NCI-H2196 treated with DMSO at 0.1 percent for 48 hours (cell line): ENCODE measurements around the gene FCGBP.

ENCODE experiments used
- DNase-seq: peaks from one replicate; lab custom pipeline; 2025; ENCODE audit not compliant: unreplicated experiment; lab: John Stamatoyannopoulos, UW

Gene FCGBP

DNA sequence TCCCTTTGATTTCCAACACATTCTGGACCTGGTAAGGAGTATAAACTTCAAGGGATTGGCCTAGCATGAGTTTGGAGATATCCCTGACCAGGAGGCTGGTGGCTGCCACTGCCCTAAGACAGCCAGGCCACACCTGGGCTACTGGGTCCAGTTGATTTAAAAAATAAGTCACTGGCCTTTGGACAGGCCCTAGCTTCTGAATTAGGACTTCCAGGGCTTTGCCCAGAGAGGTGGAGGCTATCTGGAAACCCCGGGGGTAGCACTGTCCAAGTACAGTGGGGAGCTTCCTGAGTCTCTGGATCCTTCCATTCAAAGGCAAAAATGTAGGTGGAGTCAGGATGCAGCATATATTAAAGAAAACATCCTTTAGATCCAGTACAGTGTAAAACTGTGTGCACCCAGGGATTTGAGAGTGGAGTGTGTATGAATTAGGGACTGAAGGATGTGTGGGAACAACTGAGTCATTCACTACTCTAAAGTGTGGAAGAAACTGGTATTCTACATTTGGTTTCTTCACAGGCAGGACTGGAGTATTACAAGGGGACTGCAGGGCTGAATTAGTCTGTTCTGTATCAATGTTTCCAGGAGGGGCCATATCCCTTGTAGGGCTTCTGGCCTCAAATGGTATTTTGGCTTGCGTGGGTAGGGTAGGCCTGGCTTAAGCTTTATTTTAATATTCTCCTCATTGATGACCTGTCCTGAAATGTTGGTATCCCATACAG, 14.8 kb upstream of the FCGBP start:
- DNase-seq, result no peak

DNA sequence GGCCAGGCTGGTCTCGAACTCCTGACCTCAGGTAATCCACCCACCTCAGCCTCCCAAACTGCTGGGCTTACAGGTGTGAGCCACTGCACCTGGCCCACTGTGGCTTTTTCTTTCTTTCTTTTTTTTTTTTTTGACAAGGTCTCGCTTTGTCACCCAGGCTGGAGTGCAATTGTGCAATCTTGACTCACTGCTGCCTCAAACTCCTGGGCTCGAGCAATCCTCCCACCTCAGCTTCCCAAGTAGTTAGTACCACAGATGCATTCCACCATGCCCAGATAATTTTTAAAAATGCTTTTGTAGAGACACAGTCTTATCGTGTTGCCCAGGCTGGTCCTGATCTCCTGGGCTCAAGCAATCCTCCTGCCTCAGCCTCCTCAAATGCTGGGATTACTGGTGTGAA, 12.1 kb upstream of the FCGBP start:
- no peak for DNase-seq

DNA sequence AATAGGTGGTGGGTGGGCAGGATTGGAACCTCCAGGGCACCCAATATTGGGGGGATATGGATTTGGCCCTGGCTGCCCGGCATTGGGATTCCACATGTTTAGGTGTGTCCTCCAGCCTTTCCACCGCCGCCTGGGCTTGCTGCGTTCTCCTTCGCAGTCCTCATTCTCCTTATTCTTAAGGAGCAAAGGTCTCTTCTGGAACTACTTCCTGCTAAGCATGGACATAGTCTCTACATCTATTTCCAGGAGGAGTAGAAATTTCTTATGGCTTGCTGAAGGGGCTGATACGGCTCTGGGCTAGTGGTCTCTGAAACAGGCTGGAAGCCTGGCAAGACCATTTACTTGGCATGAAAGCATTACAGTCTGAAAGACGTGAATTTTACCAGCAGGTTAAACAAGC, 9.2 kb upstream of the FCGBP start:
- DNase-seq, result no peak

DNA sequence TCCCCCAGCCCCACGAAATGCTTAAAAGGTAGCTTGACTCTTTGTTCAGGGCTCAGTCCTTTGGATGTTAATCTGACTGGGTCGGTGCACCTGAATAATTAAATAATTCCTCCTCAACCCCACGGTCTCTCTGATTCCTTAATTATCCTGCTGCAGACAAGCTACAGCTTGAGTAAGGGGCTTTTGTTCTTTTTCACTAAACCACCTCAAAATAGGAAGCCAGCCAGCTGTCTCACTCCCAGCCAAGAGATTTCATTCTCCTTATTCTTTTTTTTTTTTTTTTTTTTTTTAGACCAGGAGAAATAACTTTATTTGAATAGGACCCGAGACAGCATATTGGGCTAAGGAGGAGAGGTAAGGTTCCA, 7.9 kb upstream of the FCGBP start:
- DNase-seq, result no peak

DNA sequence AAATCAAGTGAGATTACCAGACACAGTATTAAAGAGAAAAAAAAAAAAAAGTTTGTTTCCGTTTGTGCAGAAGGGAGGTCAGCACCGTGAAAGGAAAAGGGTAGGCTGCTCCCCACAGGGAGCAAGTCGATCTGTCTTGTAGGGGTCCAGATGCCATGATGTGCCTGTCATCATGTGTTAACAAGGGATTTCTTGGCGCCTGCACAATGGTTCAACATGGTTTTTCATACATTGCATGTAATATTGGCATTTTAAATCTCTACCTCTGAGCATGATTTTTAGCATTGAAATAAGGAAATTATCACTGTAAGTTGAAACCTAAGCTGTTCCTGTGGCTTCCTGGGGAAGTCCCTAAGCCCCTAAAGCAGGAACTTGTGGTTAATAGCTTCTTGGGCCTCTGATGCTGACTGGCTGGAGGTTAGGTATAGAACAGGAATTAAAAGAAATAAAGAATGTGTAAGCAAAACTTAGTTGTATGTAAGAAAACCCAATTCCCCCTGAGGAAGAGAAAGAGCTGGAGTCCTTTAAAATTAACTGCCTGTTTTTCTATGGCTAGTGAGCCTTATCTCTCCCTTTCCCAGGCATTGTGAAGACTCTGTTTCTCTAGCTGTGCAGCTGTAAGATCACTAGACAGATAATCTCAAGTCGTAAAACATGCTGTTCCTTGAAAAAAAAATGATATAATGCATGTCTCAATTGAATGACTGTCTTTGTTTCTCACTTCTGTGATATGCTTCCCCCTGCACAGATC, 7.4 kb upstream of the FCGBP start:
- DNase-seq, result no peak

DNA sequence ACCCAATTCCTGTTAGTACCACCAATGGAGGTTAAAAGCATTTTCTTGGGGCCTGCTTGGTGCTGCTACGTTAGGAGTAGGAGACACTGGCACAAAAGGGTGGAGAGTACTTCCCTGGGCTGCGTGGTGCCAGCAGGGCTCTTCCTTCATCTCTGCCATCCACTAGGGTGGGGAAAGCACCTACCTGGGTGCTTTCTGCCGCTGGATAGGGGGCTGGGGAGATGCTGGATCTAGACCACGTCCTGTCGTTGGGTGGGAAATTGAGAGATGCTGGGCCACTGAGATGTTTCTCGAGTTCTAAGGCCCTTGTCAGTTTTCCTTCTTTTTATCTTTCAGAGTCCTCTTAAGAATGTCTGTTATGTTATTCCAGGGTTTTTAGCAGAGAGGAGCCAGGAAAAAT, 6.7 kb upstream of the FCGBP start:
- no peak for DNase-seq

DNA sequence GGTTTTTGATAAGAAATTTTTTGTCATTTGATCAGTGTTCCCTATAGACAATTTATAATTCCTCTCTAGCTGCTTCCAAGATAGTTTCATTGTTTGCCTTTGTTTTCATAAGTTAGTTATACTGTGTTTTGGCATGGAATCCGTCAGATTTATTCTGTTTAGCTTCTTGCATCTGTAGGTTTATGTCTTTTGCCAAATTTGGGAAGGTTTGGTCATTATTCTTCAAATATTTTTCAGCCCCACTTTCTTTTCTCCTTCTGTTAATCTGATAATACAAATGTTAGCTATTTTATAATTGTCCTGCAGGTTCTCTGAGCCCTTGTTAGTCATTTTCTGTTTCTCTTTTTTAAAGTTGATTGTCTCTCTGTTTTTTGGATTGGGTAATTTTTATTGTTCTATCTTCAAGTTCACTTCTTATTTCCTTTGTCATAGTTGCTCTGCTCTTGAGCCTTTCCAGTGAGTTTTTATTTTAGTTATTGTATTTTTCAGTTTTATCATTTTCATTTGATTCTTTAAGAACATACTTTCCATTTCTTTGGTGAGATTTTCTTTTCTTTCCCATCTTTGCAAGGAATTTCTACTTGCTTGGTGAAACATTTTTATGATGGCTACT, 5.9 kb upstream of the FCGBP start:
- no peak for DNase-seq

DNA sequence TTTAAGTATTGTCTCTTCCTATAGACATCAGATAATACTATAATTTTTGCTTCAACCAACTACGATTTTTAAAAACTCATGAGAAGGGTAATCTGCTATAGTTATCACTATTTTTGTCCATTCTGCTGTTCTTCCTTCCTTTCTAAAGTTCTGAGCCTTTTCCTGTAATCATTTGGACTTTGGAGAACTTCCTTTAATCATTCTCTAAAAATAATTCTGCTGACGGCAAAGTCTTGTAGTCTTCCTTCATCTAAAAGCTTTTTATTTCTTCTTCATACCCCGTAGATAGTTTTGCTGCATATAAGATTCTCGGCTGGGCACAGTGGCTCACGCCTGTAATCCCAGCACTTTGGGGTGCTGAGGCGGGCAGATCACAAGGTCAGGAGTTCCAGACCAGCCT, 5.1 kb upstream of the FCGBP start:
- no peak for DNase-seq

DNA sequence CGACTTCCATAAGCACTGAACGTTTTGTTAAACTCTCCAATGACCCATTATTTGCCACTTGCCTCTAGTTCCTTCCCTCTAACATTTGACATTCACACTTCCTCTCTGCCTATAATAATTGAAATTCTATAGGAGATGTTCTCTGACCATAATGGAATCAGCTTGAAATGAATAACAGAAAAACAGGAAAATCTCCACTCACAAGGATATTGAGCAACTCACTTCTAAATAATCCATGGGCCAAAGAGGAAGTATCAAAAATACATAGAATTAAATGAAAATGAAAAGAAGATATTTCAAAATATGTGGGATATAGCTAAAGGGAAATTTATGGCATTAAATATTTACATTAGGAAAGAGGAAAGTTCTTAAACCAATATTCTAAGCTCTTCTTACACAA, 3.4 kb upstream of the FCGBP start:
- DNase-seq, result no peak

DNA sequence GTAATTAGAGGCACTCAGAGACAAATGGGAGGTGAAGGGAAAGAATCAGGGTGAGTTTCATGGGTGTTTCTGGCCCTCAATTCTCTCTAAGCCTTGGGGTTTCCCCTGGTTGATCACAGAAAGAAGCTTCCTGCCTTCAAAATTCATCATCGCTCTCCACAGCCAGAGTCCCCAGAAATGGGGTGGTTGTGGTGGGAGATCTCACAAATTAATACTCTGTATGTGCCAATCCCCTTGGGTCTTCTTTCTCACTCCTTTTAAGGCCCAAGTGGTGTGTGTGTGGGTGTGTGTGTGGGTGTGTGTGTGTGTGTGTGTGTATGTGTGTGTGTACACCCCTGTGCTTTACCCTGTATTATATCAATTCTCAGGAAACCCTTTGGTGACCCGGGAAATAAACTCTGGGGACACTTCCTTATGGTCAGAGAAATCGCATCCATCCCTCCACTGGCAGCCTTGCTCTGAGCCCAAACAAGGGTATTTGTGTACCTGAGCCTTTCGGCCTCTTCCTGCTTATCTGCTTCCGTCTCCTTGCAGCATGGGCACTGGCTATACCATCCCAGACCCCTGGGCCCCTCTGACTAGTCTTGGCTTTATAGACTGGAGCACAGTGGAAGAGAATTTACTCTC, 2.8 kb upstream of the FCGBP start:
- DNase-seq, result no peak

DNA sequence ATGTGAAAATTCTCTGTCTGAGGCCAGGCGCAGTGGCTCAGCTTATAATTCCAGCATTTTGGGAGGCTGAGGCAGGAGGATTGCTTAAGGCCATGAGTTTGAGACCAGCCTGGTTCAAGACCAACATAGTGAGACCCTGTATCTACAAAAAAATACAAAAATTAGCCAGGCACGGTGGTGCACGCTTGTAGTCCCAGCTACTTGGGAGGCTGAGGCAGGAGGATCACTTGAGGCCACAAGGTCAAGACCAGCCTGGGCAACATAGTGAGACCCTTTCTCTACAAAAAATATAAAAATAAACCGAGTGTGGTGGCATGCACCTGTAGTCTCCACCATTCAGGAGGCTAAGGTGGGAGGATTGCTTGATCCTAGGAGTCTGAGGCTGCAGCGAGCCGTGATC, 2.2 kb upstream of the FCGBP start:
- no peak for DNase-seq

DNA sequence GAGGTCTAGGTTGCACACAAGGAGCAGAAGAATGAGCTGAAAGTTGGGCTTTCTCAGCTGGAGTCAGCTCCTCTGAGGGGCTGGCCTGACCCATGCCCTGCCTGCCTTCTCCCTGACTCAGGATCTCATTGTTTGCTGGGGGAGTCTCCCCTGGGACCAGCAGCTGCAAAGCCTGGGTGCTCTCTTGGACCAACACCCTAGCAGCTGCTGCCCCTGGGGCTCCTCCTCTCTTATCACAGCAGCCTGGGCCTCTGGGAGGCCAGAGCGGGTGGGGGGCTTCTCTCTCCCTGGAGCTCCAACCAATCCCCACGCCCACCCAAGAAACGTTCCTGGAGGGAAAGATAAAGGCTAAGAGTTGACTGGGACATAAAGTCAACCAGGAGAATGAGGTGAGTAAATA, 1.6 kb upstream of the FCGBP start:
- DNase-seq, result no peak

DNA sequence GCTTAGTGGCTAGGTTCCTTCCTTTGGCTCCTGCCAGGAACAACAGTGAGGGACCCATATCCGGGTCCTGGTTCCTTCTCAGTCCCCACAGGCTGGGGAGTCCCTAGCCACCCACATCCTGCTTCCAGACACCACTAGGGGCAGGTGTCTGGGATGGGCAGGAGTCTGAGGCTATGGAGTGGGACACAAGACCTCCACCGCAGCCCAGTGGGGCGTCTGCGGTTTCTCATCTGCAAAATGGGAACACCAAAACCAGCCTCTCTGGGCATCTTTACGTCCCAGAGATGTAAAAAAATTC, 879 bp upstream of the FCGBP start:
- no peak for DNase-seq

DNA sequence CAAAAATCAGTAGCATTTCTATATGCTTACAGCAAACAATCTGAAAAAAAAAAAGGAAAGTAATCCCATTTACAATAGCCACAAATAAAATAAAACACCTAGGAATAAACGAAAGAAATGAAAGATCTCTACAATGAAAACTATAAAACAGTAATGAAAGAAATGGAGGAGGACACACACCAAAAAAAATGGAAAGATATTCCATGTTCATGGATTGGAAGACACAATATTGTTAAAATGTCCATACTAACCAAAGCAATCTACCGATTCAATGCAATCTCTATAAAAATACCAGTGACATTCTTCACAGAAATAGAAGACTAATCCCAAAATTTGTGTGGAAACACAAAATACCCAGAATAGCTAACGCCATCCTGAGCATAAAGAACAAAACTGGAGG, 4.7 kb downstream of the FCGBP start:
- no peak for DNase-seq

DNA sequence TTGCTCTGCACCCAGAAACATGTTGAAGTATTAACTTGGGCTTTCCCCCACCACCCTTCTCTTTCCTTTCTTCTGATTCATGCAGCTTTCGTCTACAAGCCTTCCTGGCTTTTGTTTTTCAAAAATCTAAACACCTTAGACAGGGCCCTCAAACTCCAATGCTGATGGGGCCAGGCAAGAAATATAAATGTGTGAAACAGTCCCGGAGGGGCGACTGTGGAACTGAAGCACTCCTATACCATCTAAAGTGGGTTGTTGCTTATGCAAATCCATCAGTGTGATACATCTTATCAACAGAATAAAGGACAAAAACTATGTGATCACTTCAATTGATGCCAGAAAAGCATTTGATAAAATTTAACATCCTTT, 6.1 kb downstream of the FCGBP start:
- no peak for DNase-seq

DNA sequence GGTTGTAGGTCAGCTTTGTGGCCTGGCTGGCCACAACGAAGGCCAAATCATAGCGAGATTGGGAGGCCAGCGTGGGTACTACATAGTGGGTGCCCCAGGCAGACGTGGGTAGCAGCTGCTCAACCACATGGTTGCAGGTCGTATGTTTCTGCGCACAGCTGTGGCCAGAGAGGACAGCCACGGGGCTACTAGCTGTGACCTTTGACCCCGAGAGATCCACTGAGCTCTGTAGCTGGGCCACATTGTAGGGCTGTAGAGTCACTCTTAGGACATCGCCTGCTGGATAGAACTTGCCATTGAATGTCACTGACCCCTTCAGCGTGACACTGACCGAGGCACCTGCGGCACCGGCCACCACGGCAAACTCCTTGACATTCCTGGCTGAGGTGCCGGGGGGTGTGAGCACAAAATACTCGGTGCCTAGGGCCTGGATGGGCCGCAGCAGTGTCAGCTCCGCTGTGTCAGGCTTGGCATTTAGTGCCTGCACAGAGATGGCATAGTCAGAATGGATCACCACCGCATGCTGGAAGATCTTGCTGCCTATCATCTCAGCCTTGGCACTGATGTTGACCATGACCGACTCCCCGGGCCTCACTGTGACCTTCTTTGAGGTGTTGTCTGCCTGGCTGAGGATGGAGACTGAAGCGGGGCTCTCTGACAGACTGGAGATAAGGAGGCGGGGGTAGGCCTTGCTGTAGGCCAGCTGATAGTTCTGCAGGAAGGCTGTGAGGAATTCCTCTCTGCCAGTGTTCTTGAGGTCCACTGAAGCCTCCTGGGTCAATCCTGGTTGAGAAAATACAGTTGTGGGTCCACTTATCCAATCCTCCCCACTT, 6.7 kb downstream of the FCGBP start:
- DNase-seq, result no peak

DNA sequence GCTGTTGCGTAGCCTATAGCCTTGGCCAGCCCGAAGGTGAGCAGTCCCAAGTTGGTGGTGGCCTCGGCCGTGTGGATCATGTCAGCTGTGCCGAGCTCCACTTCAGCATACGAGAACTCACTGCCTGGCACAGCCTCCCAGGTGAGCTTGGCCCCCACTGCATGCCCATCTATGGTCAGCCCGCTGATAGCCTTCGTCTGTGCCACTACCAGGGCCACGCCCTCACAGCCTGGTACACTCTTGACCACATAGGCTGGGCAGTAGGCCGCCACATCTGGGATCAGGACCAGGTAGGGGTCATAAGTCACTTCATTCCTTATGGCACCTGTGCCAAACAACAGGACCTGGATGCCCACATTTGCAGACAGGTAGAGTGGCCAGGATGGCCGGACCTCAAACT, 7.4 kb downstream of the FCGBP start:
- no peak for DNase-seq

DNA sequence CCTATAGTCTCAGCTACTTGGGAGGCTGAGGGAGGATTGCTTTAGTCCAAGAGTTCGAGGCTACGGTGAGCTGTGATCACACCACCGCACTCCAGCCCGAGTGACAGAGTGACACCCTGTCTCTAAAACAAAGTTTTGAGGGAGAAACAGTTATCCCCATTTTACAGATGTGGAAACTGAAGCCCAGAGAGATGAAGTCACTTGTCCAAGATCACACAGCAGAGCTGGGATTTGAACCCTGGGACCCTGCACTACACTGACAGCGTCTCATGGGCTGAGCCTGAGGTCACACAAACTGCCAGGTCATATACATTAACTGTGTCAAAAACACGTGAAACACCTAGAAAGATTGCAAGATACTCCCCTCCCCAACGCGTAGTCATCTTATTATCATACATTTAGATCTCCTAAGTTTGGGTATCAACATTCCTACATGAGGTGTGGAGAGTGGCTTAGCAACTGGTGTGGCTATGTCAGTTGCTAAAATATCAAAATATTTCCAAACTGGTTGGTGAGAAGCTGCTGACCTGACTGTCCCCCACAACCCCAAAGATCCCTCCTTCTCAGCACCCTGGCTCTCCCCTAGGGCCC, 8.2 kb downstream of the FCGBP start:
- DNase-seq, result no peak

DNA sequence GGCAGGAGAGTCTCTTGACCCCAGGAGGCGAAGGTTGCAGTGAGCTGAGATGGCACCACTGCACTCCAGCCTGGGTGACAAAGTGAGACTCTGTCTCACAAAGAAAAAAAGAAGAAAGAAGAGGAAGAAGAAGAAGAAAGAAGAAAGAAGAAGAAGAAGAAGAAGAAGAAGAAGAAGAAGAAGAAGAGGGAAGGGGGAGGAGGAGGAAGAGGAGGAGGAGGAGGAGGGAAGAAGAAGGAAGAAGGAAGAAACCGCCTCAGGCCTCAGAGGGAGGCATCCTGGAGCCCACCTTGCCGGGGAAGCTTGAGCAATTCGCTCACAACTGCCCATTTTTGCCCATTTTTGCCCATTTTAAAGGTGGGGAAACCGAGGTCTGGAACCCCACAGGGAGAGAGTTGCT, 9.5 kb downstream of the FCGBP start:
- DNase-seq, result no peak

DNA sequence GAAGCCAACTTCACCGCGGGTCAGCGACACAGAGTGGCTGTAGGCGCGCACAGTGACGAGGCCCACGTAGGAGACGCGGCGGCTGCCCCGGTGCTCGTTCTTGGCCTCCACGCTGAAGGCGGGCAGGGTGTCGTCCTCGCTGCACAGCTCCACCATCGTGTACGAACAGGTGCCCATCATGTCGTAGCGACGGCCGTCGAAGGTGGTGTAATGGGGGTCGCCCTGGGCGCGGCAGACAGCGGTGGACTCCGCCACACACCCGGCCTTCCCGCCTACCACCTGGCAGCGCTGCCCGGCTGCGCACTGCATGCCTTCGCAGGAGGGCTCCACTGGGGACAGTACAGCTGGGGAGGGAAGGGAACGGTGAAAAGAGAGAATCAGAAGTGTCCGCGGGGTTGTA, 10.0 kb downstream of the FCGBP start:
- no peak for DNase-seq

DNA sequence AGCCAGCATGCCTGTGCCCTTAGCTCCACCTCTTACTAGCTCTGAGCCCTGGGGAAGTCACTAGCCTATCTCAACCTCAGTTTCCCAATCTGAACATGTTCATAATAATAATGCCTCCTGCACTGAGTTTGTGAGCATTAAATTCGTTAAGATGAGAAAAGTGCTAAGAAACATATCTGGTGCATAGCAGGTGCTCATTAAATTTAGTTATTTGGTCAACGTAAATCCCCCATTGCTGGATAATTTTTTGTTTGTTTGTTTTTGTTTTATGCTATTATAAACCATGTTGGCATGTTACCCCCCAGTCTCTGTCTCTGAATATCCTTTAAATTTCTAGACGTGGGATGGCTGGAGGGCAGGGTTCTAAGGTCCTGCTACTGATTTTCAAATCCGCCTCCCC, 10.6 kb downstream of the FCGBP start:
- no peak for DNase-seq
